Measurements from ENCODE around the gene TBRG4.

Gene TBRG4

DNA sequence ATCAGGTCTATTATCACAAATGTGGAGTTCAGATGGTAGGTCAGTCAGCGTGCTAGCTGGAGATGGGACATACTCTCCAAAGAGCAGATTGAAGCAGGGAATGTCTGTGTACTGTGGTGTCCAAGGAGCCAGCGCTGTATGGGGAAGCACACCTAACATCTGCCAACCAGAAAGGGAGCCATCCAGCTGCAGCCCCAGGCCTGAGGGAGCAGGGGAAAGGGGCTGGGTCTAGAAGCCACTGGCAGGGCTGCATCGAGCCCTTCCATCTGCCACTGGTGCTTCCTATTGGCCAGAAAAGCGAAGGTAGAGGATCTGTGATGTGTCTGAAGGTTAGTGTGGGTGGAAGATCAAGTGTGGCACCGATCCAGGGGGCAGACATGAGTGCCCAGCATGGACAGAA, 38.1 kb upstream of the TBRG4 start:
- TF ChIP-seq, protein P1, sequence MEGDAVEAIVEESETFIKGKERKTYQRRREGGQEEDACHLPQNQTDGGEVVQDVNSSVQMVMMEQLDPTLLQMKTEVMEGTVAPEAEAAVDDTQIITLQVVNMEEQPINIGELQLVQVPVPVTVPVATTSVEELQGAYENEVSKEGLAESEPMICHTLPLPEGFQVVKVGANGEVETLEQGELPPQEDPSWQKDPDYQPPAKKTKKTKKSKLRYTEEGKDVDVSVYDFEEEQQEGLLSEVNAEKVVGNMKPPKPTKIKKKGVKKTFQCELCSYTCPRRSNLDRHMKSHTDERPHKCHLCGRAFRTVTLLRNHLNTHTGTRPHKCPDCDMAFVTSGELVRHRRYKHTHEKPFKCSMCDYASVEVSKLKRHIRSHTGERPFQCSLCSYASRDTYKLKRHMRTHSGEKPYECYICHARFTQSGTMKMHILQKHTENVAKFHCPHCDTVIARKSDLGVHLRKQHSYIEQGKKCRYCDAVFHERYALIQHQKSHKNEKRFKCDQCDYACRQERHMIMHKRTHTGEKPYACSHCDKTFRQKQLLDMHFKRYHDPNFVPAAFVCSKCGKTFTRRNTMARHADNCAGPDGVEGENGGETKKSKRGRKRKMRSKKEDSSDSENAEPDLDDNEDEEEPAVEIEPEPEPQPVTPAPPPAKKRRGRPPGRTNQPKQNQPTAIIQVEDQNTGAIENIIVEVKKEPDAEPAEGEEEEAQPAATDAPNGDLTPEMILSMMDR (IDR thresholded peaks at IDR 0.05) = no peak

DNA sequence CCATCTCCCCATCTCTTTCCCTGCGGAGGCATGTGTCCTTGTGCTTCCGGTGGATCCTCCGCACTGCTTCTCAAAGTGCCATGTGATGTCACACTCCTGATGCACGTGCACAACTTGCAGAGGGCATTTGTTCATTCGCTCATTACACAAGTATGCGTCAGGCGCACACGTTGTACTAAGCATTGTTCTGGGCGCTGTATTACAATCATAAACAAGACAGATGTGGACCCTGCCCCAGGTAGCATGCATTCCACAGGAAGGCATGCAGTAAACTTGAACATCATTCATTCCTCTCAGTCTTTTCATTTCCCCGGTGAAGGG, 37.1 kb upstream of the TBRG4 start:
- TF ChIP-seq, protein P1 (IDR thresholded peaks at IDR 0.05) = no peak

DNA sequence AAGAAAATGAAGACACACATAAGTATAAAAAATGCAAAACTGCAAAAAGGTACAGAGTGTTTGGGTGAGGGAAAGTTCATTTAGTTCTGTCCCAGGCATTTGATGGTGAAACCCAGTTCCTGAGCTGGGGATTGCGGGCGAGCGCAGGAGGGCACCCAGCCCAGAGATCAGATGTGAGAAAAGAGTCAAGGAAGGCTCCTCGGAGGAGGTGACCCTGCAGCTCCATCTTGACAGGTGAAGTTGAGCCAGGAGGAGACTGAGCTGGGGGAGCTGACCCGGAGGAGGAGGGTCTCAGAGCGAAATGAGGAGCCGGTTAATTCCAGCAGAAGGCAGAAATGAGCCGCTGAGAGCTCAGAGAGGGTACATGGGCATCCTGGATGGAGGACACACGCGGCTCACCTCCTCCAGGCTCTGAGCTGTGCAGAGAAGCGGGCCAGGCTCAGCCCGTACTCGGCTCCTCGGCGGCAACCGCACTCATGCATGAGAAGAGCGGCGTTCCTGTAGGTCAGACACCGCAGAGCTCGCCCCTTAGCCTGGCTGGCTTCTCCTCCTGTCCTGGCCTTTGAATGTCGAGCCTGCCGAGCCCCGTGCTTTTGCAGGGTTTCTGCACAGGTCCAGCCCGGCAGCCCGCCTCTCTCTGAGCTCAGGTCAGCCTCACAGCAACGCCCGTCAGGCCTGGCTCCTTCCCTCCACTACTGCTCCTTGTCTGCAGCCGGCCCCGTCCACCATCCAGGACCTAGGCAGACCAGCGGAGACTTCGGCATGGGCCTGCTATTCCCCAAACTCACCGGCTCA, 36.6 kb upstream of the TBRG4 start:
- TF ChIP-seq, protein P1 (IDR thresholded peaks at IDR 0.05) = no peak

DNA sequence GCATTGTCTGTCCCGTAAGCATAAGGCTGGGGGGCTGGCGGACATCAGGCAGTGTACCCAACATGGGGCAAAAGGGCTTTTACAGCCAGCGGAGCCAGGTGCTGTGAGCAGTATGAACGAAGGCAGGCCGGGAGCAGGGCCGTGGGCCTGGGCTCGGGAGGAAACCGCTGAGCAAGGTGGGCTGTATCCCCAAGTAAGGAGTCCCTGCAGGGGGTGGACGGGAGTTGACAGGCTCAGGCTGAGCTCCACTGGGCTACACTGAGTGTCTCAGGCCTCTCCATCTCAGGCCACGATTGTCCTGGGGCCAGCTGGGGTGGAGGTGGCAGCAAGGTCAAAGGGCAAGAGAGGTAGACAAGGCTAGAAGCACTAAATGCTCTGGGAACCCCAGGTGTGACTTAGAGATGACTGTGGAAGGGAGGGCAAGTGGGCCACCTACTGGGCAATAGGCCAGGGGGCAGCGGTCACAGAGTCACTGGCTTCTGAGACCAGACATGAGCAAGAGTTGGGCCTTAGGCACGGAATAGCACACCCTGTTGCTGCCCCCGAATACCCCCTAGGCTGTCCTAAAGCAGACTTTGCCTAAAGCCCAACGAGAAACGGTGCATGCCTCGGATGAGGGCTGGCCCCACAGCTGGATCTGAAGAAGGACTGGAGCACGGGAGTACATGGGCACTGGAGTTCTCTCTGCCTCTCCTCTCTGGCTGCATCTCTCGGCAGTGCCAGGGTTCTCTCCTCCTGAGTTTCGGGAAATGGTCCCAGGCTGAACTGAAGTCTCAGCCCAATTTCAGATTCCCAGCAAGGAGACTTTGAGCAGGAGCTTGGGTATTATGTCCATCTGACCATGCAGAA, 35.3 kb upstream of the TBRG4 start:
- TF ChIP-seq, protein P1 (IDR thresholded peaks at IDR 0.05) = no peak

DNA sequence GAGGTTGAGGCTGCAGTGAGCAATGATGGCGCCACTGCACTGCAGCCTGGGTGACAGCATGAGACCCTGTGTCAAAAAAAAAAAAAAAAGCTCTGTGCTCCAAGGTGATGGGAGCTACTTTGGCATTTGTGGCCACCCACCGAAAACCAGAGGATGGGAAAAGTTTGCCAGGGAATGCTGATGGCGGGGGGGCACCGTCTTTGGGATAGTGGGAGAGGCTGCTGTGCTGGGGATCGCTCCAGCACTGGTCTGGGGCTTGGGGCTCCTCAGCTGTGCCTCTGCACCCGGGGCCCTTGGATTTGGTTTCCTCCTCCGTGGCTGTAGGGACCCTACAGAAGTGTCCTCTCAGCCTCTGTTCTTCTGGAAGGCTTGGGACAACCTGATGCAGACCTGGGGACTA, 34.4 kb upstream of the TBRG4 start:
- TF ChIP-seq, protein P1 (IDR thresholded peaks at IDR 0.05) = no peak

DNA sequence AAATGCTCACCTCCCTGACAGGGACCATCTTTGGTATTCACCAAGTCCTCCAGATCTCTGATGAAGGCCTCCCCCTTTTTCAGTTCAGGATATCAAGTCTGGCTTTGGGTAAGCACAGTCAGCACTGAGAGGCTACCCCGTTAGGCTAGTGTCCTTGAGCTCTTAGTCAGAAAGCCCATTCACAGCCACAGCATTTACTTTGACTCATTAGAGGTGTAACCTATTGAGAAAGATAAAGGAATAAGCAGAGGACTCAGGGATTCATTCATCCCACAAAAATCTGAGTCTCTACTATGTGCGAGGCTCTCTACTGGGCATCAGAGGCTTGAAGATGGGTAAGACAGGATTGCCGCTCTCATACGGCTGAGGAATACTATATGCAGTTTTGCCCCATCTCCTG, 32.1 kb upstream of the TBRG4 start:
- TF ChIP-seq, protein P1 (IDR thresholded peaks at IDR 0.05) = no peak

DNA sequence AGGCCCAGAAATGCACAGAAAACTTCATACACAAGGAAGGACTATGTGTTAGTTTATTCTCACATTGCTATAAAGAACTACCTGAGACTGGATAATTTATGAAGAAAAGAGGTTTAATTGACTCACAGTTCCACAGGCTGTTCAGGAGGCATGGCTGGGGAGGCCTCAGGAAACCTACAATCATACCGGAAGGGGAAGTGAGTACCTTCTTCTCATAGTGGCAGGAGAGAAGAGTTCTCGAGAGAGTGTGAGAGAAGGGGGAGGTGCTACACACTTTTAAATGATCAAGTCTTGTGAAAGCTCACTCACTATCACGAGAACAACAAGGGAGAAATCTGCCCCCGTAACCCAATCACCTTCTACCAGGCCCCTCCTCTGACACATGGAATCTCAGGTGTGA, 29.3 kb upstream of the TBRG4 start:
- TF ChIP-seq, protein P1 (IDR thresholded peaks at IDR 0.05) = no peak

All from LNCAP (cell line).